H1 (cell line): ENCODE results near the gene ZC3HAV1. TPM values are rescaled to one million over a fixed set of nuclear protein-coding genes. Genes with fewer than 3 reads are reported as not detected.

ENCODE experiments used
- CTCF ChIA-PET: fragments of 300-600 bp; sonication (Branson Sonifier 250); formaldehyde crosslinking; loops from one replicate; lab custom pipeline; 2021; ENCODE audit not compliant: partially characterized antibody; lab: Charles Lee
- POLR2A ChIA-PET: fragments of 300-600 bp; sonication (Branson Sonifier 250); formaldehyde crosslinking; loops from one replicate; lab custom pipeline; 2021; ENCODE audit warnings: inconsistent platforms; ENCODE audit not compliant: partially characterized antibody; lab: Charles Lee
- DNase-seq, 2 experiments: peaks; one replicate each; pipeline versions ENCODE4 v3.0.0 to v3.0.0-alpha.2; 2010 to 2022; ENCODE audit warnings: low spot score in 2 of 2, low read depth in 1 of 2, mixed read lengths in 1 of 2
- FAIRE-seq: peaks from 2 replicates; lab custom pipeline; 2011; peaks lifted over from hg19 to GRCh38; lab: Jason Lieb, UNC
- H2AFZ ChIP-seq: 2 replicates; pipeline ENCODE4 v1.8.1; 2012; ENCODE audit warnings: low read length, inconsistent platforms
- H2AK5ac ChIP-seq: 2 replicates; pipeline ENCODE4 v1.6.1; 2013; ENCODE audit warnings: low read depth, low read length
- H2BK120ac ChIP-seq: replicated peaks from 2 replicates; pipeline ENCODE3; 2013; ENCODE audit warnings: low read depth, low read length, inconsistent platforms
- H2BK12ac ChIP-seq: 2 replicates; pipeline ENCODE4 v1.6.1; 2013; ENCODE audit warnings: low read depth, low read length
- H2BK15ac ChIP-seq: 2 replicates; pipeline ENCODE4 v1.6.1; 2013; ENCODE audit warnings: low read length
- H2BK20ac ChIP-seq: 2 replicates; pipeline ENCODE4 v1.6.1; 2013; ENCODE audit warnings: low read length
- H2BK5ac ChIP-seq: 2 replicates; pipeline ENCODE4 v1.6.1; 2013; ENCODE audit warnings: low read depth, low read length
- H3K14ac ChIP-seq: 2 replicates; pipeline ENCODE4 v1.6.1; 2013; ENCODE audit warnings: inconsistent platforms; ENCODE audit not compliant: insufficient read length
- H3K18ac ChIP-seq: 2 replicates; pipeline ENCODE4 v1.6.1; 2013; ENCODE audit warnings: low read length; ENCODE audit errors: extremely low read depth
- H3K23ac ChIP-seq: 2 replicates; pipeline ENCODE4 v1.6.1; 2013; ENCODE audit warnings: inconsistent platforms; ENCODE audit not compliant: insufficient read length
- H3K23me2 ChIP-seq: 2 replicates; pipeline ENCODE4 v1.6.1; 2013; ENCODE audit warnings: low read depth, low read length
- H3K27ac ChIP-seq: 2 replicates; pipeline ENCODE4 v1.6.1; 2011; ENCODE audit warnings: low read depth, low read length, inconsistent platforms
- H3K27me3 ChIP-seq, 4 experiments: replicated peaks in 1 of 4; 1 replicate in 1 of 4; 2 replicates in 3 of 4; pipeline versions ENCODE4 v1.6.1 to v1.8.1; 2011 to 2013; ENCODE audit warnings: low read length in 3 of 4, mild to moderate bottlenecking in 3 of 4, inconsistent platforms in 2 of 4, mixed read lengths in 2 of 4, moderate library complexity in 1 of 4; ENCODE audit not compliant: control insufficient read depth in 3 of 4, insufficient read depth in 3 of 4; ENCODE audit errors: extremely low read depth in 1 of 4
- H3K36me3 ChIP-seq, 4 experiments: 2 replicates each; pipeline versions ENCODE4 v1.6.1 to v1.8.1; 2011 to 2013; ENCODE audit warnings: mild to moderate bottlenecking in 4 of 4, low read length in 3 of 4, moderate library complexity in 2 of 4, control low read depth in 1 of 4, inconsistent platforms in 1 of 4; ENCODE audit not compliant: insufficient read depth in 4 of 4, control insufficient read depth in 2 of 4
- H3K4ac ChIP-seq: replicated peaks from 2 replicates; pipeline ENCODE3; 2013; ENCODE audit warnings: low read length, low read depth, mixed read lengths, inconsistent platforms; ENCODE audit not compliant: insufficient read length
- H3K4me1 ChIP-seq, 4 experiments: replicated peaks in 1 of 4; 1 replicate in 1 of 4; 2 replicates in 3 of 4; pipeline versions ENCODE4 v1.6.1 to v1.8.1; 2011 to 2013; ENCODE audit warnings: low read length in 3 of 4, inconsistent platforms in 2 of 4, mixed read lengths in 1 of 4; ENCODE audit not compliant: insufficient read depth in 4 of 4, control insufficient read depth in 3 of 4
- H3K4me2 ChIP-seq, 2 experiments: 2 replicates each; pipeline versions ENCODE4 v1.6.1 to v1.8.1; 2011 to 2013; ENCODE audit warnings: low read depth in 2 of 2, low read length in 2 of 2, control low read depth in 1 of 2, inconsistent platforms in 1 of 2, mild to moderate bottlenecking in 1 of 2; ENCODE audit not compliant: insufficient read depth in 1 of 2
- H3K4me3 ChIP-seq, 4 experiments: fragments of 200-600, 300-600 bp in 1 of 4; sonication (generic), shearing (Covaris generic), sonication (Bioruptor Twin) in 1 of 4; 2 replicates each; pipeline versions ENCODE4 v1.5.1 to v1.8.1; 2011 to 2016; ENCODE audit warnings: low read length in 4 of 4, low read depth in 3 of 4, control low read depth in 2 of 4, inconsistent platforms in 2 of 4, mild to moderate bottlenecking in 2 of 4, mixed read lengths in 1 of 4, moderate library complexity in 1 of 4; ENCODE audit not compliant: insufficient read depth in 2 of 4; ENCODE audit errors: extremely low read depth in 1 of 4
- H3K56ac ChIP-seq: replicated peaks from 2 replicates; pipeline ENCODE3; 2013; ENCODE audit warnings: low read depth, mild to moderate bottlenecking, mixed read lengths, low read length, inconsistent platforms; ENCODE audit not compliant: insufficient read length
- H3K79me1 ChIP-seq: 2 replicates; pipeline ENCODE4 v1.6.1; 2013; ENCODE audit warnings: low read depth, low read length, control low read depth
- H3K79me2 ChIP-seq, 2 experiments: 2 replicates each; pipeline versions ENCODE4 v1.6.1 to v1.8.1; 2012 to 2013; ENCODE audit warnings: low read length in 2 of 2, mild to moderate bottlenecking in 2 of 2, inconsistent platforms in 1 of 2; ENCODE audit not compliant: insufficient read depth in 2 of 2, control insufficient read depth in 1 of 2
- H3K9ac ChIP-seq, 4 experiments: replicated peaks in 1 of 4; 1 replicate in 1 of 4; 2 replicates in 3 of 4; pipeline versions ENCODE4 v1.6.1 to v1.8.1; 2011 to 2013; ENCODE audit warnings: low read depth in 3 of 4, low read length in 3 of 4, control low read depth in 2 of 4, mild to moderate bottlenecking in 2 of 4, moderate library complexity in 2 of 4, inconsistent platforms in 1 of 4; ENCODE audit errors: extremely low read depth in 1 of 4
- H3K9me3 ChIP-seq, 2 experiments: 2 replicates each; pipeline versions ENCODE4 v1.6.1 to v1.8.1; 2012 to 2013; ENCODE audit warnings: mild to moderate bottlenecking in 2 of 2, moderate library complexity in 2 of 2, control low read depth in 1 of 2, inconsistent platforms in 1 of 2, low read depth in 1 of 2, low read length in 1 of 2, mixed read lengths in 1 of 2; ENCODE audit not compliant: insufficient read depth in 2 of 2
- H4K20me1 ChIP-seq, 2 experiments: replicated peaks in 1 of 2; 2 replicates each; pipeline versions ENCODE3 to v1.8.1; 2011 to 2013; ENCODE audit warnings: inconsistent platforms in 2 of 2, low read length in 2 of 2, mild to moderate bottlenecking in 1 of 2; ENCODE audit not compliant: insufficient read depth in 2 of 2, control insufficient read depth in 1 of 2
- H4K5ac ChIP-seq: 2 replicates; pipeline ENCODE4 v1.6.1; 2013; ENCODE audit warnings: low read length, low read depth, mixed read lengths, inconsistent platforms; ENCODE audit not compliant: insufficient read length
- H4K8ac ChIP-seq: 2 replicates; pipeline ENCODE4 v1.8.0; 2013; ENCODE audit warnings: mild to moderate bottlenecking, moderate library complexity, low read length, inconsistent platforms; ENCODE audit not compliant: insufficient read depth; ENCODE audit errors: extremely low read depth
- H4K91ac ChIP-seq: replicated peaks from 2 replicates; pipeline ENCODE3; 2013; ENCODE audit warnings: low read length, mixed read lengths, inconsistent platforms; ENCODE audit not compliant: insufficient read length
- ATF3 ChIP-seq: IDR thresholded peaks from 2 replicates; pipeline ENCODE4 v1.6.1; 2011; ENCODE audit warnings: low read depth, mild to moderate bottlenecking, low read length; ENCODE audit not compliant: insufficient read depth
- BRCA1 ChIP-seq: IDR thresholded peaks from 2 replicates; pipeline ENCODE4 v1.6.1; 2012; ENCODE audit warnings: low read depth, low read length, improper control_type of control experiment
- E2F6 ChIP-seq: IDR thresholded peaks from 2 replicates; pipeline ENCODE4 v1.6.1; 2012; ENCODE audit warnings: inconsistent platforms
- EZH2 ChIP-seq: fragments of 200-600 bp; sonication (generic); IDR thresholded peaks from 2 replicates; pipeline ENCODE4 v1.7.1; 2012; ENCODE audit warnings: low read depth, mild to moderate bottlenecking, moderate library complexity, low read length, inconsistent platforms; ENCODE audit not compliant: severe bottlenecking
- GABPA ChIP-seq: IDR thresholded peaks from 2 replicates; pipeline ENCODE4 v1.6.1; 2011; ENCODE audit warnings: mild to moderate bottlenecking, low read length, moderate library complexity, borderline replicate concordance; ENCODE audit not compliant: insufficient read depth
- NANOG ChIP-seq: IDR thresholded peaks from 2 replicates; pipeline ENCODE4 v1.6.1; 2011; ENCODE audit warnings: low read length, low read depth, mild to moderate bottlenecking, inconsistent platforms; ENCODE audit not compliant: insufficient read depth, poor library complexity, severe bottlenecking
- NRF1 ChIP-seq: IDR thresholded peaks from 2 replicates; pipeline ENCODE4 v1.6.1; 2011; ENCODE audit warnings: mild to moderate bottlenecking, low read depth, low read length, improper control_type of control experiment
- RNF2 ChIP-seq: fragments of 200-900, 300-1000 bp; sonication (generic); IDR thresholded peaks from 2 replicates; pipeline ENCODE4 v1.7.1; 2016; ENCODE audit warnings: borderline replicate concordance, low read depth, mild to moderate bottlenecking, antibody characterized with exemption, low read length; ENCODE audit not compliant: poor library complexity, severe bottlenecking; ENCODE audit errors: missing control alignments
- SIX5 ChIP-seq: IDR thresholded peaks from 2 replicates; pipeline ENCODE4 v1.6.1; 2011; ENCODE audit warnings: mild to moderate bottlenecking, low read depth, low read length
- SRF ChIP-seq: IDR thresholded peaks from 2 replicates; pipeline ENCODE4 v1.6.1; 2011; ENCODE audit warnings: mild to moderate bottlenecking, low read depth, low read length, moderate library complexity
- TBP ChIP-seq: IDR thresholded peaks from 2 replicates; pipeline ENCODE4 v1.6.1; 2011; ENCODE audit warnings: low read depth, low read length, improper control_type of control experiment
- TEAD4 ChIP-seq: IDR thresholded peaks from 2 replicates; pipeline ENCODE4 v1.6.1; 2012; ENCODE audit warnings: low read depth, low read length, inconsistent platforms, mixed read lengths
- WGBS, 2 experiments: shearing (Covaris generic) in 1 of 2; methylation state at CpG; one replicate each; pipeline versions ENCODE4 v1.1.6 to v1.1.7; 2013 to 2015; ENCODE audit warnings: low lambda C conversion rate in 2 of 2, mixed read lengths in 2 of 2, inconsistent platforms in 1 of 2, low coverage in 1 of 2, missing lambda C conversion rate in 1 of 2; ENCODE audit not compliant: insufficient replicate concordance in 2 of 2, insufficient coverage in 1 of 2, insufficient read length in 1 of 2; ENCODE audit errors: extremely low coverage in 1 of 2, missing lambda C conversion rate in 1 of 2; 5-methylcytosine and 5-hydroxymethylcytosine counted together
- polyA plus RNA-seq, 7 experiments: library from polyadenylated mRNA; depleted of rRNA in 3 of 7; stranded (reverse) in 5 of 7; unstranded in 2 of 7; fragments of >200 nt in 5 of 7; fragments of 200-250 nt in 2 of 7; gene quantifications; 1 replicate in 5 of 7; 2 replicates in 1 of 7; 4 replicates in 1 of 7; pipeline versions ENCODE4 v1.2.1 to v1.2.3, GENCODE V29; 2011 to 2013; ENCODE audit warnings: missing spikeins in 2 of 7, mixed read lengths in 2 of 7
- total RNA-seq: library from RNA; stranded (reverse); fragmentation: NEBNext Ultra II Directional; extraction: Animal tissue kit (Norgen Biotek cat#: 25700); gene quantifications from 2 replicates; pipeline ENCODE4 v1.2.1, GENCODE V29; 2021

The ZC3HAV1 gene
- total and polyA plus RNA-seq, 2 of the 8 experiments (the other 6 are each of a cell fraction or from before 2014, with no cell fraction given) = 22.5 to 43.4 TPM

GRCh38 chr7:139089118-139089517 is 20.4 kb downstream of the ZC3HAV1 start:
- Histone ChIP-seq H2AK5ac (no peak overlapping the region), H3K27ac (no peak overlapping the region), H4K5ac (no peak overlapping the region), H3K4ac (no peak overlapping the region), H2BK5ac (no peak overlapping the region), H2BK15ac (no peak overlapping the region), H3K4me2 (no peak overlapping the region), H3K56ac (no peak overlapping the region), H3K4me1 (peaks cover 3 to 4% (median 3%) of the 10 kb centered on the region in 4 experiments; a peak in 5 of 7 replicates), H3K27me3 (no peaks in the 10 kb centered on the region), H3K4me3 (no peak overlapping the region), H3K18ac (no peak overlapping the region), H4K20me1 (no peaks in the 10 kb centered on the region), H3K23me2 (no peaks in the 10 kb centered on the region), H4K8ac (no peak overlapping the region), H3K9ac (no peak overlapping the region), H3K23ac (no peak overlapping the region), H2BK12ac (no peak overlapping the region), H3K14ac (no peak overlapping the region), H2BK120ac (no peak overlapping the region), H4K91ac (no peak overlapping the region), H3K79me1 (peaks cover 3% of the 10 kb centered on the region; the same call in 1 of the 2 replicates), H3K9me3 (no peaks in the 10 kb centered on the region), H3K79me2 (peaks cover 0 to 5% of the 10 kb centered on the region in 2 experiments; a peak in 1 of 4 replicates), H3K36me3 (peaks cover 0 to 22% (median 10%) of the 10 kb centered on the region in 4 experiments; a peak in 5 of 8 replicates), H2AFZ (no peak overlapping the region), H2BK20ac (no peak overlapping the region)
- FAIRE-seq (no peak), DNase-seq (no peak)
- WGBS, 2 experiments = 97% methylated on average over 2 of the region's 2 CpGs; no CpG with 5 or more reads in 1 of the 2 experiments
- POLR2A ChIA-PET = no interaction called here
- TF ChIP-seq SIX5 (no peak), TBP (no peak), NRF1 (no peak), TEAD4 (no peak), NANOG (no peak), GABPA (no peak), RNF2 (no peak), E2F6 (no peak), ATF3 (no peak), BRCA1 (no peak), SRF (no peak), EZH2 (no peak)
- CTCF ChIA-PET = interaction anchor here (0.6 to 1.4 kb wide), 2 partner anchors 14 to 1214 kb away, joined by 4 to 6 read pairs; no protein-coding TSS in a partner anchor
